ENCODE data around the gene ITGAX.

ITGAX gene

DNA sequence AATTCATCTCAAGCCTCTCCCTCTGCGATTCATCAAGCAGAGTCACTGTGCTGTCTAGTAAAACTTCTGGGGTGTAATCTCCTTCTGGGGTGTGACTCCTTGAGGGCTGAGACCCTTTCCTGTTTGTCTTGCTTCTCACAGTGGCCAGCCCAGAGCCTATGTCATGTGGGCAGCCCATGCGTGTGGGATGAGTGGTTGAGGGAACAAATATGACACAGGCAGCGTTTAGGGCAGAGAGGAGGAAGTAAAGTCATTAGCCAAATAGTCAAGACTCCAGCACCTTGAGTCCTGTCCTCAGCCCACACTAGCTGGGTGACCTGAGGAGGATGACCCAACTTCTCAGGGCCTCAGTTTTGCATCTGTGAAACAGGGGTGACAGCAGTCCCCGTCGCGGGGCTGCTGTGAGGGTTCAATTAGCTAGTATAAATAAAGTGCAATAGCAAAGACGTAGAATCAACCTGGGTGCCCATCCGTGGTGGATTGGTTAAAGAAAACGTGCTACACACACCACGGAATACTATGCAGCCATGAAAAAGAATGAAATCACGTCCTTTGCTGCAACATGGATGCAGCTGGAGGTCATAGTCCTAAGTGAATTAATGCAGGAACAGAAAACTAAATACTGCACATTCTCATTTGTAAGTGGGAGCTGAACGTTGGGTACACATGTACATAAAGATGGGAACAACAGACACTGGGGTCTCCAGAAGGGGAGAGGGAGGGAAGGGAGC, 4.5 kb upstream of the ITGAX start:
- DNase-seq: no peak

DNA sequence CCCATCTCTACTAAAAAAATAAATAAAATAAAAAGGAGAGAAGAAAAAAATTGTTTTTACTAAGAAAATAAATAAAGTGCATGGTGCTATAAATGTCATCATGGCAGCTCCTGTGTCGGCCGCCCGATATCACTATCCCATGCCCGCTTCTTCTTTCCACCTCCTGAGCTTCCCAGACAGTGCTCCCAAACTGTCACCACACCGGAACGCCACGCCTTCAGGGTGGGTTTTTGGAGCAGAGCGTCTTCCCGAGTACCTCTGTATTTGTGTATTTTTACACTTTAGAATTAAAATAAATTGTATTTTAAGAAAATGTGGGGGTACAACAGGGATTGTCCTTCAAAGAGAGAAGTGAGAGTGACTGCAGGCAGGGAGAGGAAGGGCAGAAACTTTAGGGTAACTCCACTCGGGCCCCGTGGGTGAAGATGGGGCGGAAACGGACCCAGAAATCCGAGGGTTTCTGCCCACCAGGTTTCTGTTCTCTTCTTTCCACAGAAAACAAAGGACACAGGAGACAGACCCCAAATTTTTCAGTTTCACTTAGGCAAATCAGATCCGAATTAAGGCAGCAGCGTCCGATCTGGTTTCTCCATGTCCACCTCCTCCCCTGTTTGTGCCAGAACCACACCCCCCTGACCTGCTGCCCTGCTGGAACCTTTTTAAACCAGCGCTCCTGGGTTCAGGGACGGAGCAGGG, 3.6 kb upstream of the ITGAX start:
- no peak for DNase-seq

DNA sequence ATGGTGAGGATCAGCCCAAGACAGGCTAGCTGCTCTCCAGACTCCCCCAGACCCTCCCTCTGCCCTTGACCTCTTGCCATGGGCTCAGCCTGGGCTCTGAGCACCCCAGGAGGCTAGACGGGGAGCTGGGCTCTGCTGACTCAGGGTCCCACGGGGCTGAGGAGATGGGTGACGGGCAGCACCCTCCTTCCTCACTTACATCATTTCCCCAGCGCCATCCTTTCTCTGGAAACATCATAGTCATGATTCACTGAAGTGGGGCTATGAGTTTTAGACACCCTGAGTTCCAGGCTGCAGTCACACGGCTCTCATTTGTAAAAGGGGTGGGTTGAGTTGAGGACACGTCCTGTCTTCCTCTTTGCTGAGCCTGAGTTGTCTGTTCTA, 3.0 kb upstream of the ITGAX start:
- DNase-seq: no peak

DNA sequence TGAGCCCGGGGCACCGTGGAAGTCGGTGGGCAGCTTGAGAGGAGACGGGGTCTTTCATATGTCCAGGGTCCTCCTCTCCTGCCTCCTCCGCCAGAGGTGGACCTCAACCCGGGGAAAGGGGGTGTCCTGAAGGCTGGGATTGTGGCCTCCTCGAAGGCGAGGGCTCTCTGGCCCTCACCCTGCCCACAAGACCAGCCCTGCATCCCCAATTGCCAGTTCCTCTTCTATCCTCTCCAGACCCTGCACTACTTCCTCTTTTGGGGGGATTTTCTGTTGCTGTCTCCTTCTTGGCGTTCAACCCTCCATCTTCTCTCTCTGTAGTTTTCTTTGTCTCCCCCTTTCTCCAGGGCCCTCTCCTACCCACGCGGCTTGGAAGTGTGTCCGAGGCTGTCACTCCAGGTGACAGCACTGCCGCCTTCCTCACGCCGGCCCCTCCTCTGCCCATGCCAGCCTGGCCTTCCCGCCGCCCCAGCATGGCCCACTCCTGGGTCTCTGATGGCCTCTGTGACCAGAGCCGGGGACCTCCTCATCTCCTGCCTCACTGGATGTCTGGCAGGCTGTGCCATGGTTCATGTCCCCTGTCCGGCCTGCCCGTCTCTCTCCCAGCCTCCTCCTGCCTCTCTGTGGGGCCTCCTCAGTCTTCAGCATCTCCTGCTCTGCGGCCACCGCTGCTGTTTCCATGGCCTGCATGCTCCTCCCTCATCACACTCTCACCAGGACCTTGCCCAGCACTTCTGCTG, 2.4 kb upstream of the ITGAX start:
- DNase-seq: no peak

DNA sequence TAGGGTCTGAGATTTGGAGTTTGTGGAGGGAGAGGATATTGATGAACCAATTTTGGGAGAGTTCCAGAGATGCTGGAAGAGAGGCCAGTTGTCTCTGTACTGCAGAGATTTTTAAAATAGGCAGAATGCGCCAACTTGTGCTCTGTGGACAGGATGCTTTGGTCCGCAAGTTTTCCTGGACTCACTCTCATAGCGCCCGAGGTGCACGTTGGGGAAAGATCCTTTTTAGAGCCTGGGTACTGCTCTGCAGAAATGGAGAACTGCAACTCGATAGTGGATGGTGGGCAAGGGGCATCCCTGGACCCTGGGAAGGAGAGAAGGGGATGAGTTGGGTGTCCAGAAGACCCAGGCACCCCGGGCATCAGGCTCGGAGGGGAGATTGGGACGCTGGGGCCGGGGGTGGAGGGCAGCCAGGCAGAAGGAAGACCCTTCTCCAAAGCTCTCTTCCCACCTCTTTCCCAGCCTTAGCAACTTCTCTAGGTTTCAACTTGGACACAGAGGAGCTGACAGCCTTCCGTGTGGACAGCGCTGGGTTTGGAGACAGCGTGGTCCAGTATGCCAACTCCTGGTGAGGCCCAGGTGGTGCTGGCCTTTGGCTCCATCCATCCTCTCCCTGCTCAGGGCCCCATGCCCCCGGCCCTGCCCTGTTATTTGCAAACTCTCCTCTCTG, 590 bp downstream of the ITGAX start:
- no peak for DNase-seq

DNA sequence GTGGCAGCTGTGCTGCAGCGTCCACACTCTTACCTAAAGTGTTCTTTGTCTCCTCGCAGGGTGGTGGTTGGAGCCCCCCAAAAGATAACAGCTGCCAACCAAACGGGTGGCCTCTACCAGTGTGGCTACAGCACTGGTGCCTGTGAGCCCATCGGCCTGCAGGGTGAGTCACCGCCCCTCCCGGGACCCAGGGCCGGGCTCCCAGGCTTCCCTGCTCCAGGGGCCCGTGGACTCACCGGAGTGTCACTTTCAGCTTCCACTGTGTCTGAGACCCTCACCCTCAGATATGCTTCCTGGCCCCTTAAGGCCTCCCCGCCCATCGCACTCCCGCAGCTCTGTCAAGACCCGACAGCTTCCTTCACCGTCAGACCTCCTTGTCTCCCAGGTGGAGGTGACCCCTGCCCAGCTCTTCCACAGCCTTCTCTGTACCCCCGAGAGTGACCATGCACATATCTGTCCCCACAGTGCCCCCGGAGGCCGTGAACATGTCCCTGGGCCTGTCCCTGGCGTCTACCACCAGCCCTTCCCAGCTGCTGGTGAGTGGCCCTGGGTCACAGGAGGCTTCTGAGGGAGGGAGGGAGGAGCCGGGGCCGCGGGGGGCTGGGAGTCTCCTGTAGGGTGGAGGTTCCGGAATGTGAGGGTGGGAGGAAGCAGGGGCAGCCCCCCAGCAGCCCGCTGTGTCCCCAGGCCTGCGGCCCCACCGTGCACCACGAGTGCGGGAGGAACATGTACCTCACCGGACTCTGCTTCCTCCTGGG, 1.8 kb downstream of the ITGAX start:
- DNase-seq: no peak

DNA sequence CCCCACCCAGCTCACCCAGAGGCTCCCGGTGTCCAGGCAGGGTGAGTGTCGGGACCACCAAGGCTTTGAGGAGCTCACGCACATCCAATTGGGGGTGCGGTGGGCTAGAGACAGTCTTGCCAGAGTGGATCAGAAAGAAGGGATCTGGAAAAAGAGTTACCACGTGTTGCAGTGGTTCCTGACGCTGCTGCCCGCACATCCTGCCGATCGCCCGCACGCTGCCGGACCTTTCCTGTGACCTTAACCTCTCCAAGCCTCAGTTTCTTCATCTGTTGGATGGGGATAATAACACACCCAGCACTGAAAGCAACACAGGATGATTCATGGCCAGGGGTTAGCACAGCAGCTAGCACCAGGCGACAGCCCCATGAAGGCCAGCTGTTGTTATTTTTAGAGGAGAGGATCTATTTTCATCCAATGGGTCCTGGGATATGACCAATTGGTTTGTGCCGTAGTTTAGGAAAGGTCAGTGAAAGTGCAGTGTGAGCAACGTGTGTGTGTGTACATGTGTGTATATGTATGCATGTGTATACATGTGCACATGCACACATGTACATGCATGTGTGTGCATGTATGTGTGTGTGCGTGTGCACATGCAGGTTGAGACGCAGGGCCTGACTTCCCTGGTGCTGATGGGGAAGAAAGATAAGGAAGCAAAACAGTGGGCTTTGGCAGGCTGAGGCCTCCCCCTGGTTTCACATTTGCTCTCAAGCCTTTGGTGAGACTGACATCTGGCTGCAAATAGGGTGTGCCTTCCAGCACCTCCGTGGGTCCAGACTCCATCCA, 2.5 kb downstream of the ITGAX start:
- no peak for DNase-seq

DNA sequence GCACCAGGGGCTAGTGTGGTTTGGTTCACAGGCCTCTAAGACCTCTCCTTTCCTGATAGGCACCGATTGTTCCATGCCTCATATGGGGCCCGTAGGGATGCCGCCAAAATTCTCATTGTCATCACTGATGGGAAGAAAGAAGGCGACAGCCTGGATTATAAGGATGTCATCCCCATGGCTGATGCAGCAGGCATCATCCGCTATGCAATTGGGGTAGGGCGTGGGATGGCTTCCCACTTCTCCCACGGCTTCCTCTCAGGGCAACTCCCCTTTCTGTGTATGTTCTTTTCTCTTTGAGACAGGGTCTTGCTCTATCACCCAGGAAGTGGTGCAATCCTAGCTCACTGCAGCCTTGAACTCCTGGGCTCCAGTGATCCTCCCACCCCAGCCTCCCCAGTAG, 5.3 kb downstream of the ITGAX start:
- DNase-seq: no peak

DNA sequence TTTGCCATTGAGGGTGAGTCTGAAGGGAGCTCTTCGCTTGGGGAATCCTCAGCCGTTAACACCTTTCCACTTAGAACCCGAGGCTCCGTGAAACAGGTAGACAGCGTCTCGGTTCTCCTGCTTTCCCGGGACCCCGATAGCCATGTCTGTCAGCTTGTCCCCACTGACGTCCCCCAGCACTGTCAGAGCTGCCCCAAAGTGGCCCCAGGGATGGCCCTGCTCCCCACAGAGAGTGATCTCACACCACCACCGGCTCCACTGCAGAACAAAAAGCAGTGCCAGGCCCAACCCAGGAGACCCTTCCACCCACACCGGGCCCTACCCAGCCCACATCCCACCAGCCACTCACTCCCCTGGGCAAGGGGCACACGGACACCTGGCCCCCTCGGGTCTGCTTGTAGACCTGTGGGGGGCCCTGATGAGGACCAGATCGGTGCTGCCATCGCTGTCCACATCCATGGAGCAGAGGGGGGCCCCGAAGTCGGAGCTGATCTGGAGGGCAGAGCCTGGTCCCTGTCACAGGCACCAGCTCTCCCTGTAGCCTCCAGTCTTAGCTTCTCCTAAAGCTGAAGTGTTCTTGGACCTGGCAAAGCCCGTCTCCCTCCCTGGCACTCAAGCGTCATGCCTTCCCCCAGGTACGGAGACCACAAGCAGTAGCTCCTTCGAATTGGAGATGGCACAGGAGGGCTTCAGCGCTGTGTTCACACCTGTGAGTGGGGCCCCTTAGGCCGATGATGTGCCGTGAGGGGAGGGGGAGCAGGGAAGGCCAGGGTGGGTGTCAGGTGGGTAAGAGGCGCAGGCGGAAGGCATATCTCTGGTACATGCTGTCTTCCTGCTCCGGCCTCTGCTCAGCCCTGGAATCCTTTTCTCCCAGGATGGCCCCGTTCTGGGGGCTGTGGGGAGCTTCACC, 6.5 kb downstream of the ITGAX start:
- no peak for DNase-seq

DNA sequence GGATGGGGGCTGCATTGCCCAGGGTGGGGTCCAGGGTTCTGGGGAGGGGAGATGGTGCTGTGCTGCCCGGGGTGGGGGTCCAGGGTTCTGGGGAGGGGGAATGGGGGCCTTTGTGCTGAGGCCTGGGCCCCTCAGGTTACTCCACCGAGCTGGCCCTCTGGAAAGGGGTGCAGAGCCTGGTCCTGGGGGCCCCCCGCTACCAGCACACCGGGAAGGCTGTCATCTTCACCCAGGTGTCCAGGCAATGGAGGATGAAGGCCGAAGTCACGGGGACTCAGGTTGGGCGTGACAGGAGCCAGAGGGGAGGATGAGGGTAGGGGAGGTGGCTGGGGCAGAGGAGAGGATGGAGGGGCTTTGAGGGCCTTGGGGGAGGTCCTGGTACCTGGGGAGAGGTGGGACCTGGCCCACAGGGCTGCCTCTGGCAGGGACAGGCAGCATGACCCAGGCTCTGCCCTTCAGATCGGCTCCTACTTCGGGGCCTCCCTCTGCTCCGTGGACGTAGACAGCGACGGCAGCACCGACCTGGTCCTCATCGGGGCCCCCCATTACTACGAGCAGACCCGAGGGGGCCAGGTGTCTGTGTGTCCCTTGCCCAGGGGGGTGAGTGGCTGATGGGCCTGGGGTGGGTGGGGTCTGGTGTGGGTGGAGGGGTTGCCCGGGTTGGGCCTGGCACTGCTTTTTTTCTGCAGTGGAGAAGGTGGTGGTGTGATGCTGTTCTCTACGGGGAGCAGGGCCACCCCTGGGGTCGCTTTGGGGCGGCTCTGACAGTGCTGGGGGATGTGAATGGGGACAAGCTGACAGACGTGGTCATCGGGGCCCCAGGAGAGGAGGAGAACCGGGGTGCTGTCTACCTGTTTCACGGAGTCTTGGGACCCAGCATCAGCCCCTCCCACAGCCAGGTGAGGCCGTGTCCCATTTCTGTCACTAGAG, 7.8 kb downstream of the ITGAX start:
- no peak for DNase-seq

DNA sequence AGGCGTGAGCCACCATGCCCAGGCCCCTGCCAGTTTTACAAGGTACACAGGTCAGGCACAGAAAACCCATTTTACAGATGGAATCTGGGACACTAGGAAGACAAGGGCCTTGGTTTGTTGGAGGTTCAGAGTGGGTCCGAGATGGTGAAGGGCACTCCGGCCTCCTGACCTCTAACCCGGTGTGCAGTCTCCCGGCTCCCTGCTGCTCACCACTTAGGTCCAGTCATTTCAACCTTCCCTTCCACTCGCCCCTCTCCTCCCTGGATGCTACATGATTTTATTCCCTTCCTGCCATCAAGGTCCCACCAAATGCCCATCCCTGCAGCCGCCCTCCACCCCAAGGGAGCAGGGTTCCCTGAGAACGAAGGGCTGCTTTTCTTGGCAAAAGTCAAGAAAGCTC, 8.7 kb downstream of the ITGAX start:
- no peak for DNase-seq

DNA sequence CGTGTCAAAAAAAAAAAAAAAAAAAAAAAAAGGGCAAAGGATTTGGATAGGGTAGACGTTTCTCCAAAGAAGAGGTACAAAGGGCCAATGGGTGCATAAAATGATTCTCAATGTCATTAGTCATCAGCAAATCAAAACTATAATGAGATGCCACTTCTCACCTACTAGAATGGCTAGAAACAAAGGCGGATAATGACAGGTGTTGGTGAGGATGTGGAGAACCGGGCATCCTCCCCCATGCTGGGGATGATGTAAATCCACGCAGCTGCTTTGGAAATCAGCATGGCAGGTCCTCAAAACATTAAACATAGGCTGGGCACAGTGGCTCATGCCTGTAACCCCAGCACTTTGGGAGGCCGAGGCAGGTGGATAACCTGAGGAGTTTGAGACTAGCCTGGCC, 9.4 kb downstream of the ITGAX start:
- DNase-seq: no peak

DNA sequence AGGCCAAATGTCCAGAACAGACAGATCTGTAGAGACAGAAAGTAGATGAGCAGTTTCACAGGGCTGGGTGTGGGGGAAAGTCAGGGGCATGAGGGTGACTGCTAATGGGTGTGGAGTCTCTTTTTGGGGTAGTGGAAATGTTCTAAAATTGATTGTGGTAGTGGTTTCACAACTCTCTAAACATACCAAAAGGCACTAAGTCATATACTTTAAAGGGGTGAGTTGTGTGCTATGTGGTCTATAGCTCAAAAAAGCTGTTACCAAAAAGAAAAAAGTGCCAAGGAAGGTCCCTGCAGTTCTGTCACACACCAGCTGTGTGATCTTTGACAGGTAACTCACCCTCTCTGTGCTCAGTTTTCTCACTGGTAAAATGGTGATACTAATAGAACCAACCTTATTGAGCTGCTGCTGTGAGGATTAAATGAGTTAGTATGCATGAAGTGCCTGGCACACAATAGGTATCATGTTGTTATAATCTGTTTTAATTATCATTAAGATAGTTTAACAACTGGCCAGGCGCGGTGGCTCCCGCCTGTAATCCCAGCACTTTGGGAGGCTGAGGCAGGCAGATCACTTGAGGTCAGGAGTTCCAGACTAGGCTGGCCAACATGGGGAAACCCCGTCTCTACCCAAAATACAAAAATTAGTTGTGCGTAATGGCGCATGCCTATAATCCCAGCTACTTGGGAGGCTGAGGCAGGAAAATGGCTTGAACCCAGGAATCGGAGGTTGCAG, 10.3 kb downstream of the ITGAX start:
- DNase-seq: no peak

DNA sequence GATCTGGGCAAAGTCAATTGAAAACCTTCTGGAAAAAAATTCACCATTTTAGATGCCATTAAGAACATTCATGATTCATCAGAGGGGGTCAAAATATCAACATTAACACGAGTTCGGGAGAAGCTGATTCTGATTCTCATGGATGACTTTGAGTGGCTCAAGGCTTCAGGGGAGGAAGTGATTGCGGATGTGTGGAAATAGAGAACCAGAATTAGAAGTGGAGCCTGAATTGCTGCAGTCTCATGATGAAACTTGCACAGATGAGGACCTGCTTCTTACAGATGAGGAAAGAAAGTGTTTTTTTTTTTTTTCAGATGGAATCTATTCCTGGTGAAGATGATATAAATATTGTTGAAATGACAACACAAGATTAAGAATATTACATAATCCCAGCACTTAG, 12.9 kb downstream of the ITGAX start:
- DNase-seq: no peak

DNA sequence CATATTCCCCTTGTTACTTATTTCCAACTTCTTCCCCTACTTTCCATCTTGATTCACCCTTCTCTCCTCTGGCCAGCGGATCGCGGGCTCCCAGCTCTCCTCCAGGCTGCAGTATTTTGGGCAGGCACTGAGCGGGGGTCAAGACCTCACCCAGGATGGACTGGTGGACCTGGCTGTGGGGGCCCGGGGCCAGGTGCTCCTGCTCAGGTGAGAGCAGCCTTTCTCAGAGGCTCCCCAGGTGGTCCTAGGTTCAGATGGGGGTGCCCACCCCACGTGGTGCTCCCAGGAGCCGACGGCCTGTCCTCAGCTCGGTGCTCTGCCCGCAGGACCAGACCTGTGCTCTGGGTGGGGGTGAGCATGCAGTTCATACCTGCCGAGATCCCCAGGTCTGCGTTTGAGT, 16.0 kb downstream of the ITGAX start:
- no peak for DNase-seq

DNA sequence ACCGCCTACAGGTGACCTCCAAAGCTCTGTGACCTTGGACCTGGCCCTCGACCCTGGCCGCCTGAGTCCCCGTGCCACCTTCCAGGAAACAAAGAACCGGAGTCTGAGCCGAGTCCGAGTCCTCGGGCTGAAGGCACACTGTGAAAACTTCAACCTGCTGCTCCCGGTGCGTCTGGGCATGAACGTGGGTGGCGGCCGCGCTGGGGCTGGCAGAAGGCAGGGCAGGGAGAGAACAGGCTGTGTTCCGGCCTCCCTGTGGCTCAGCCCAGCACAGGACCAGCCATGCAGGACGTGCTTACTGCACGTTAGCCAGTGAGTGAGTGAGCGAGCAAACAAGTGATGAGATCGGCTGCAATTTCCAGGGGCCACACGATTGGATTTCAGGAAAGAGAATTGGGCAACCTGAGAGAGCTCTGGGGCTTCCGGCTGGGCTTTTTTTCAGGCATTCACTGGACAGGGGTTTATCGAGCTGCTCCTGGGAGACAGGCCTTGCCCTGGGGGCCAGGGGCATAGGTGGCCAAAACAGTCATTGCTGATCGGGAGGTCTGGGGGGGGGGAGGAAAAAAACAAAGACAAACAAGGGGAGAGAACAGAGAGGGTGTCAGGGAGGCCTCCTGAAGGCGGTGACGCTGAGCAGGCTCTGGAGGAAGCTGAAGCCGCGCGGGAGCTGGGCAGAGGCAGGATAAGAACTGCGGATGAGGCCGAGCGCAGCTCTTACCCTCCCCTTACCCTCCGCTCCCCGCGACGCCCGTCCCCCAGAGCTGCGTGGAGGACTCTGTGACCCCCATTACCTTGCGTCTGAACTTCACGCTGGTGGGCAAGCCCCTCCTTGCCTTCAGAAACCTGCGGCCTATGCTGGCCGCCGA, 16.9 kb downstream of the ITGAX start:
- DNase-seq: no peak

DNA sequence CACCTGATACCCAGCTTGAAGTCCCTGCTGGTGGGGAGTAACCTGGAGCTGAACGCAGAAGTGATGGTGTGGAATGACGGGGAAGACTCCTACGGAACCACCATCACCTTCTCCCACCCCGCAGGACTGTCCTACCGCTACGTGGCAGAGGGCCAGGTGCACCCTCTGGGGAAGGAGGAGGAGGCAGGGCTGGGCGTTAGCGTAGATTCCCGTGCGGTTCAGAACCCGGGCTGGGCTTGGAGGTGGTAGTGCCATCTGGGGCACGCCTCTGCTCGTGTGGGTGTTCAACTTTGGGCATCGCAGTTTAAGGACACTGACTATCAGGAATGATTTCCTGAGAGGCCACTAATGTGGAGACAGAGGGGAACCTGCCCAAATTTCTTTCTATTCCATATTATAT, 18.3 kb downstream of the ITGAX start:
- no peak for DNase-seq

DNA sequence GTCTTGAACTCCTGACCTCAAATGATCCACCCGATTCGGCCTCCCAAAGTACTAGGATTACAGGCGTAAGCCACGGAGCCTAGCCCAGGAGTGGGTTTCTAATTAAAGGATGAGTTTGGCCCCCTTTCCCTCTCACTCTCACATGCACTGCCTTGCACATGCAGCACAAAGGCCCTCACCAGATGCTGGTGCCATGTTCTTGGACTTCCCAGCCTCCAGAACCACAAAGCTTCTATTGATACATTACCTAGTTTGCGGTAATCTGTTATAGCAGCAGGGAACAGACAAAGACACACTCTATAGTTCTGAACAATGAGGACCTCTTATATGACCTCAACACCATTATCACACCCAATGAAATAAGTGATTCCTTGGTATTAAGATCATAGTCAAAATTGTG, 20.3 kb downstream of the ITGAX start:
- no peak for DNase-seq
